ENCODE data around the gene AHRR. TPM values are rescaled to one million over a fixed set of nuclear protein-coding genes. Genes with fewer than 3 reads are reported as not detected.

Gene AHRR
- total and polyA plus RNA-seq, 9 of the 15 experiments (the other 6 are each of a cell fraction or from before 2014, with no cell fraction given), result 0.06 to 1.6 (median 0.75) TPM; not detected in 1

- peaks cover 0 to 32% of the 10 kb centered on the region in 2 experiments; a peak in 2 of 5 replicates for H3K4me1 ChIP-seq (replicated peaks in 1 of 2; ENCODE audit: control insufficient read depth in 2 of 2, insufficient read depth in 2 of 2, low read length in 2 of 2)
- H4K20me1 ChIP-seq (replicated peaks; ENCODE audit: control insufficient read depth, insufficient read depth, low read length), result peaks cover 50% of the 10 kb centered on the region
- H3K27me3 ChIP-seq (ENCODE audit: control insufficient read depth in 2 of 2, insufficient read depth in 2 of 2, low read length in 2 of 2), result peaks cover 81 to 96% of the 10 kb centered on the region in 2 experiments
- no peak overlapping the region for H2AFZ ChIP-seq (ENCODE audit: low read depth, low read length)
- intact Hi-C loops (cut with micrococcal nuclease) (no loop called here), in situ Hi-C loops (cut with MboI) (no loop called here)
- ATAC-seq, result no peak
- TF ChIP-seq ZFP30 (CRISPR knock-in tag; IDR thresholded peaks at IDR 0.05; ENCODE audit: borderline replicate concordance) (no peak), HMG20A (CRISPR knock-in tag; conservative IDR thresholded peaks at IDR 0.05) (no peak), STAT5A (IDR thresholded peaks at IDR 0.05; ENCODE audit: borderline replicate concordance, low read length) (no peak), ZBTB40 (IDR thresholded peaks at IDR 0.05) (no peak), ZBTB40 (CRISPR knock-in tag; IDR thresholded peaks at IDR 0.05) (no peak), NCOA6 (IDR thresholded peaks at IDR 0.05) (no peak), DDX20 (tag; IDR thresholded peaks at IDR 0.05; ENCODE audit: low read depth) (no peak)
- H3K9ac ChIP-seq (ENCODE audit: insufficient read depth in 1 of 2, low read depth in 2 of 2, low read length in 2 of 2), result no peak overlapping the region
- POLR2A ChIA-PET, result no interaction called here
- no peaks in the 10 kb centered on the region for H3K9me3 ChIP-seq (replicated peaks; ENCODE audit: control insufficient read depth, insufficient read depth, low read depth, low read length)
- H3K4me2 ChIP-seq (ENCODE audit: insufficient read depth, low read length), result no peak overlapping the region
- no peak for FAIRE-seq
- CTCF ChIA-PET (ENCODE audit: low intra/inter-chr PET ratio), result no interaction called here
- no peaks in the 10 kb centered on the region for H3K36me3 ChIP-seq (ENCODE audit: control insufficient read depth, insufficient read depth, low read length)
- H3K79me2 ChIP-seq (ENCODE audit: control insufficient read depth, insufficient read depth, low read length), result no peaks in the 10 kb centered on the region
- no peaks in the 10 kb centered on the region for H3K9me1 ChIP-seq (ENCODE audit: control insufficient read depth, insufficient read depth, low read length)
- BruUV-seq (replicated peaks), result no TSS peak
- DNase-seq (ENCODE audit: extremely low read depth in 1 of 4, low spot score in 3 of 4), result no peak
- 13% methylated on average over 13 of the region's 13 CpGs for WGBS (ENCODE audit: insufficient coverage, low coverage, missing lambda C conversion rate)
- H3K4me3 ChIP-seq, result no peak overlapping the region
- H3K27ac ChIP-seq (ENCODE audit: extremely low read depth, low read depth, low read length), result no peak overlapping the region
Measured at GRCh38 chr5:372556-372995, 51.1 kb downstream of the AHRR start.
